Dedifferentiated amniotic fluid mesenchymal stem cell (primary cell): Measurements from ENCODE around the gene HESX1.
A peak's percentile ranks its signal among the peaks of the same experiment; 100 is the strongest.

Source experiments
- DNase-seq: peaks from one replicate; pipeline ENCODE4 v3.0.0-alpha.2; 2016; ENCODE audit errors: extremely low spot score

The HESX1 gene

DNA sequence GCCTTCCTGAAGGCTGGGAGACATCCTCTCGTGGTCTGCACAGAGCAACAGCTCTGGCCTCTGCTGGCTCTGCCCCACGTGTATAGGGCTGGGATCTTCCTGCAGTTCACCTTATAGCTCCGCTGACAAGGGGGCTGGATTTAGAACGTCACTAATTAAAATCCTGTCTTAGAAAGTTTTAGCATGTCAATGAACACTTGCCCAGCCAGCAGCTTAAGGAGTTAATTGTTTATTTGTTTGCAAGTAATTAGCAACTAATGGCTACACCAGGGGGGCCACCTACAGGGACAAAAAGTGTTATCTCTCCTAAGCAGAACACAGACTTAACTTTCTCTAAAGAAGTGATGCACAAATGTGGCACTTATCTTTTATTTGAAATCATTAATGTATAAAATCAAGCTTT, at the start of gene HESX1:
Gene HESX1, minus strand, starts transcription at position 84 of the 403 bp plus-strand sequence. Its CDS starts 60 bp downstream, at position 24.
- no peak for DNase-seq

DNA sequence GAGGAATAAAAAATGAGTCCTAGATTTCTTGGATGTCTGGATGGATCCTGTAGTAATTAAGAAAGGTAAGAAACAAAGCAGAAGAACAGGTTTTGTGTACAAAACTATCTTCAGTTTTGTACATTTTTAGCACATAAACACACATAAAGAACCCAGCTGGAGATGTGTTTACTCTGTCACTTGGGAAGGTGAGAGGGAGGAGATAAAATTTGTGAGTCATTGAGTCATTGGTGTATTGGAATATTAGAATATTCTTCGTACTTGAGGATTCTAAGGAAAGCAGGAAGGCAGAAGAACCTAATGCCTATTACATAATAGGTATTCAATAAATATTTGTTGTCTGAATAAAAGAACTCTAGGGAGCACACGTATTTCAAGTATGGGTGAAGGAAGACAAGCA, 45.2 kb upstream of the HESX1 start:
- no peak for DNase-seq

DNA sequence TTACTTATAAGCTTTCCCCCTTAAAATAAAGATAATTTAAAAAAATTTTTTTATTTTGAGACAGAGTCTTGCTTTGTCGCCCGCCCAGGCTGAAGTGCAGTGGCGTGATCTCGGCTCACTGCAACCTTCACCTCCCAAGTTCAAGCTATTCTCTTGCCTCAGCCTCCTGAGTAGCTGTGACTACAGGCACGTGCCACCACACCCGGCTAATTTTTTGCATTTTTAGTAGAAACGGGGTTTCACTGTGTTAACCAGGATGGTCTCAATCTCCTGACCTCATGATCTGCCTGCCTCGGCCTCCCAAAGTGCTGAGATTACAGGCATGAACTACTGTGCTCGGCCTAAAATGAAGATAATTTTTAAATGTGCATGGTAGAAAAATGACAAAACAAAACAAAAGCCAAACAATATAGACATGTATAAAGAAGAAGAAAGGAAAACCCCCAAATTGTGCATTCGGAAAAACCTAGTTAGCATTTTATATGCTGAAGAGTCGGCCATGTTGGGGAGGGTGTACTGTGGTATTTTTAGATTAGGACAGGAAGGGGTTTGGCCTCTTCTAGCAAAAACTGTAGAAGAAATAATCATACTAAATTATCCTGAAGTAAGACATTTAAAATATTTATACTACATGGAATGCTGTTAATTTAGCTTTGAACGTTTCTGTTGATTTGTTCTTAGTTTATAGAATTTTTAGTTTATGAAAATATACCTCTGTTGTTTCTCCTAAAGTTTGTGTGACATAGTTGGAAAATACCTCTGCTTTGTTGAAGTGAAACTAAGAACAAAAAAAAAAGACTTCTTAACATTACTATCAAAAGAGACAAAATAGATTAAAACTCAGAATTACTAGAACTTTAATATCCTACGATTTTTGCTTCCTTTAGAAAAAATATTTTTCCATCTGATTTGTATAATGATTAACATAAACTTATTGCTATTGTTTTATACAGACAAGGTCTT, 35.1 kb upstream of the HESX1 start:
- no peak for DNase-seq

DNA sequence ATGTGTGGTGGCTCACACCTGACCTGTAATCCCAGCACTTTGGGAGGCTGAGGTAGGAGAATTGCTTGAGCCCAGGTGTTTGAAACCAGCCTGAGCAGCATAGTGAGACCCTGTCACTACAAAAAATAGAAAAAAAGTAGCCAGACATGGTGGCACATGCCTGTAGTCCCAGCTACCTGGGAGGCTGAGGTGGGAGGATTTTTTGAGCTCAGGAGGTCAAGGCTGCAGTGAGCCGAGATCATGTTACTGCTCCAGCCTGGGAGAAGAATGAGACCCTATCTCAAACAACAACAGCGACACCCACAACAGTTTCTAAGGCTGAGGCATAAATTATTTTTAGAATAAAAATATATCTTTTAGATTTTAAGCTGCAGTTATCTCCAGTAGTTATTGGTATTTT, 34.0 kb upstream of the HESX1 start:
- DNase-seq: no peak

DNA sequence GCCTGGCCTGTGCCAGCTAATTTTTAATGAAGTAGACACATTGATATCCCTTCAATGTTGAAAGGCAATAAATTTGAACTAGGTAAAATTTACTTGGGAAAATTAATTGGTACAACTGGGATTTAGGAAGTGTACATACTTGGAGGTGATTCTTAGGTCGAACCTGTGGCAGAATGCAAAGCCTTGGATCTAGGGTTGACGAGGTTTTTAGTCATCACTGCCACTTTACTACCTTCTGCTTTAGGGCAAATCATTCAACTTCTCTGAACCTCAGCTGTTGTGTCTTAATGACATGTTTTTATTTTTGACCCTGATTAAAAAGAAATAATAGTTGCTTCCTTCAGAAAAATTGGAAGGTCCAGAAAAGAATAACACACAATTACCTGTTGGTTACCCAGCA, 30.2 kb upstream of the HESX1 start:
- DNase-seq: no peak

DNA sequence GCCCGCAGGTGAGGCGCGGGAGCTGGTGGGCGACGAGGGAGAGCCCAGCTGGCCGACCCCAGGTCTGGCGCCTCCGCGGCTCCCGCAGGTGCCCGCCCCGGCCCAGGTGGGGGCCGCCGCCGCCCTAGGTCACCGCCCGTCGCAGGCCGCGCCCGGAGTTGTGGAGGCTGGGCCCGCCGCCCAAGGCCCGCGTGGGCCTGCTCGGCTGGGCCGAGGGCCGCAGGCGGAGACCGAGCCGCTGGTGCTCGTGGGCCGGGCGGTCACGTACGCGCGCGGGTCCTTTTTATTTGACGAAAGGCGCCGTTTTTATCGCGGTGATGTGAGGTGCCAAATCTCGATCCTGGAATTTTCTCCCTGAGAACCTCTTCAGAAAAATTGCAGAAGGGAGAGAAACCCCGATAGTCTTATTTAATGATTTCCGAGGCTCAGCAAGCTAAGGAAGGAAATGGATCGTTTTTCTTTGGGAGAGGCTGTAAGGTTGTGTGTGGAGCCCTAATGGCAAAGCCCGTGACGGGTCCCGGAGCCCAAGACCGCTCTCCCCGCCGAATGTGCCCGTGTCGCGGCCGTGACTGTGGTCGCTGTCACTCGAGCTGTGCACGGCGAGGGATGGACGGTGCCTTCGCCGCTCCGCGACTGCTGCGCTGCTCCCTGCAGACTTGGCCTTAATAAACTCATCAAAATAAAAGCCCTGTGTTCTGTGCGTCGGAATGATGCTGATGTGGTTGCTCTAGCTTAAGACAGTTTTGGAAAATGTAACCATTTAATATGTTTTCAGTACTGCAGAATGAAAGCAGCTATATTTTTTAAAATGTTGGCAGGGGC, 28.4 kb upstream of the HESX1 start:
- peak; percentile 68 for DNase-seq

DNA sequence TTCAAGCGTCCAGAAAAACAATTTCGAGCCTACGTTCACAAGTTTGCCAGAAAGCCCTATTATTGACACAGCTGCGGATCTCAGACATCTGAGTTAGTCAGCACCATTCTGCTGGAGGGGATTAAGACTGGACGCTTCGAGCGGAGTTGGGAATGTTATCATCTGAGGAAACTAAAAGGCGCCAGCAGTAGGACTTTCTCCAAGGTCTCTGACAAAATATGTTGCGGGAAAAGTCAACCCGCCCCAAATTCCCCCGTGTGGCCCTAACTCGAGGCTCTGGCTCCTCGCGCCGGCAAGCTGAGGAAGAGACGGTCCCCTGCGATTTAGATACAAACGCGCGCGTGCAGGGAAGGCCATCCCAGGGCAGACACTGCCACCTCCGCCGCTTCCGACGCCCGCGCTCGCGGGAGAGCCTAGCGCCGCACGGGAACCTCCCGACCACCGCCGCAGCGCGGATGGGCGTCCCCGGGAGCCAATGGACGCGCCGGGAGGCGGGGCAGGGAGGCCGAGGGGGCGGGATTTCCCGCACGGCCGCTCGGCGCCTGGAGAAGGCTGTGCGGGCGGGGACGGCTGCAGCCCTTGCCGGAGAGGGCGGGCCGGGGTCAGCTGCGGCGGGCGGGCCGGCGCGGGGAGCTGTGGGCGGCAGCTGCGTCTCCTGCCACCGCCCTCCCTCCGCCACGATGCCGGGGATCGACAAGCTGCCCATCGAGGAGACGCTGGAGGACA, 27.6 kb upstream of the HESX1 start, which contains the start of gene APPL1:
Gene APPL1, plus strand, starts transcription at position 526 of the 726 bp plus-strand sequence. Its CDS starts 155 bp downstream, at position 681.
- DNase-seq: peak; percentile 84

DNA sequence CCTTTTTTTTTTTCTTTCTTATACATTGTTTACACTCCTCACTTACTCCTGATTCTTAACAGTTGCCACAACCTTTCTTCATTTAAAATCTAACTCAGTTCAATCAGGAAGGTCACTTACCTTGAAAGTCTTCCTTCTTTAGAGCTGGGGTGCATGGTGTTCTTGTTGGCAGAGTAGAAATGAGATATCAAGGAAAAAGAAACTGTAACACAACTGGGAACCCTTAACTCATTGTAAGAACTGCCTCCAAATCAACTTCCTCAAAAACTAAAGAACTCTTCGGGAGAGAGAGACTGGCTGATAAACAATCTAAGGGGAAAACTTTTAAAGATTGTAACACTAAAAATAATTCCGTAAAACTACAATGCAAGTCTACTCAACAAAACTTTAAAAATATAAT, 26.4 kb upstream of the HESX1 start:
- no peak for DNase-seq

DNA sequence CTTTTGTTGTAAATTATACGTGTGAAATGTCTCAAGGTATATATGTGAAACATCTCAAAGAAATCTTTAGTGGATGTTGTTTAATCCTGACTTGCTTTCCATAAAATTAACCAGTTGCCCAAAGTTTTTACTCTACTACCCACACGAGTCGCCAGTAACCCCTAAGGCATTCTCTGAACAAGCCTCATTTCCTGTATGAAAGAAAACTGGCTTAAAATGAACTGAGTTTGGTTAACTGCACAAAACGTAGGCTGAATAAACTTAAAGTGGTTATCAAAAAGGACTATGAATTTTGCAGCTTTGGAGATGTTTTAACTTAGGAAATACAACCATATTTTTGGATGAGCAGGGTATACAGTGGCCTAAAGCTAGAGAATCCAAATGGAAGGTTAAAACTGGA, 25.1 kb upstream of the HESX1 start:
- no peak for DNase-seq

DNA sequence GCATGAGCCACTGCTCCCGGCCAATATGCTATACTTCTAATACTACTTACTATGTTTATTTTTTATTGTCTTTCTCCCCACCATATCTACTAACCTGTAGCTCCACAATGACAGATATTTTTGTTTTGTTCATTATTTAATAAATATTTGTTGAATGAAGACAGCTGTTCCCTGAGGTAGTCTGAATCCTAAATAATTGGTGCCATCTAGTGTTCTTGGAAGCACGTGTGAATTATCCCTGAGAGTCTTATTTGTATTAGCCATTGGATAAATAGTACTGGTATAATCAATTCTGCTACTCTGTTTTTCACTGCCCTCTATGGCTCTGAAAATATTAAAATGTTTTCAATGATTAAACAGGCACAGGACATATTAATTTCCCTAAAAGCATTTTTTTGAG, 22.1 kb upstream of the HESX1 start:
- no peak for DNase-seq

DNA sequence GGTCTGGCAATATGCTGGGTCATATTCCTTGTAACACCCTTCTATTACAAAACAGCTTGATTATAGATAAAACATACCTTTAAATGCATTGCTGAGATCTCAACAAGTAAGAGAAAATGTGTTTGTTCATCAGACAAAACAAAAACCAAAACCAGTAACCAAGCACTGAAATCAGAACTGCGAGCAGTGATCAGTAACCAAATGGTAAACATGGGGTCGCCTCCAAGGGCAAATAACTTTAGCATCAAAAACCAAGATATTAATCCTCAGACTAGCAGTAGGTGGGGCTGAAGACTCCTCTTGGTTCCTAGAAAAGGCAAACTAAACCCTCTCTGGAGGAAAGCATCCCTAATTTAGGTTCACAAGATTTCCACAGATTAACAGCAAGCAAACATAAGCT, 6.6 kb upstream of the HESX1 start:
- no peak for DNase-seq

DNA sequence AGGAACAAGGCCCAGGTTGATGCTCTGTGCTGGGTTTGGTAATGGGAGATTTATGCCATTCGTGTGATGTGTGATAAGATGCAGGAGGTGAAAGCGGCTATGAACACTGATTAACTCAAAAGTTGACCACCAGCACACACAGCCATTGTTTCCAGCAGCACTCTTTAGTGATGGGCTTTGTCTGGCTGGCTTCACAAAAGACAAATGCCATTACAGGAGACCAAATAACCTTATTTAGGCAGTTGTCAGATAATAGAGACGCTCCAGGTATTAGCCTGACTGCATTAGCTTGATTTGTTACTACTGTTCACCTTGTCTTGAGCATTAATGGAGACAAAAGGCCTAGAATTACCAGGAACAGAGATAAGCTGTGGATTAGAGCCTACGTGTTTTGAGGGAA, 5.1 kb downstream of the HESX1 start:
- DNase-seq: no peak

DNA sequence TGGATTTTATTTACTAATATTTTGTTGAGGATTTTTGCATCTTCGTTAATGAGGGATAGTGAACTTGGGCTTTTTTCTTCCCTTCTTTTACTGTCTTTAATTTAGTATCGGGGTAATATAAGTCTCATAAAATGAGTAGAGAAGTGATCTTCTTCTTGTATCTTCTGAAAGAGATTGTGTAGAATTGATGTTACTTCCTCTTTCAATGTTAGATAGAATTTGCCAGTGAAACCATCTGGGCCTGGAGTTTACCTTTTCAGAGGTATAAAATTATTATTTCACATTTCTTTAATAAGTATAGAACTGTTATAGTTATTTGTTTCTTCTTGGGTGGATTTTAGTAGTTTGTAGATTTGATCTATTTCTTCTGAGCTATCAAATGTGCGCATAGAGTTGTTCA, 7.8 kb downstream of the HESX1 start:
- no peak for DNase-seq

DNA sequence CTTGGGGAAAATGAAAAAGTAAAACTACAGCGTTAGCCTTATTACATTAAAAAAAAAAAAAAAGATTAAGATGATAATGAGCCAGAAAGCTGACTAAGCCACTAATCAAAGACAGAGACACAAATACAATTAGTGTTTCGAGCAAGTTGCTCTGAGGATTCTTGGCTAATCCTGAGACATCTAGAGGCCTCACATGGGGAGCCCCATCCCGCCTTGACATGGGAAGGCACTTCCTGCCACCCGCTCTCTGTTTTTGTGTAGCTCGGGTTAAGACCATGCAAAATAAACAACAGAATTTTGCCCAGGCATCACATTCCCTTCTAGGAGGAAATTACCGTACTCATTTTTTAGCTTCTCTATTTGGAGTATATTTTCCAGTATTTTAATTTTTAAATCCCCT, 15.3 kb downstream of the HESX1 start:
- DNase-seq: no peak

DNA sequence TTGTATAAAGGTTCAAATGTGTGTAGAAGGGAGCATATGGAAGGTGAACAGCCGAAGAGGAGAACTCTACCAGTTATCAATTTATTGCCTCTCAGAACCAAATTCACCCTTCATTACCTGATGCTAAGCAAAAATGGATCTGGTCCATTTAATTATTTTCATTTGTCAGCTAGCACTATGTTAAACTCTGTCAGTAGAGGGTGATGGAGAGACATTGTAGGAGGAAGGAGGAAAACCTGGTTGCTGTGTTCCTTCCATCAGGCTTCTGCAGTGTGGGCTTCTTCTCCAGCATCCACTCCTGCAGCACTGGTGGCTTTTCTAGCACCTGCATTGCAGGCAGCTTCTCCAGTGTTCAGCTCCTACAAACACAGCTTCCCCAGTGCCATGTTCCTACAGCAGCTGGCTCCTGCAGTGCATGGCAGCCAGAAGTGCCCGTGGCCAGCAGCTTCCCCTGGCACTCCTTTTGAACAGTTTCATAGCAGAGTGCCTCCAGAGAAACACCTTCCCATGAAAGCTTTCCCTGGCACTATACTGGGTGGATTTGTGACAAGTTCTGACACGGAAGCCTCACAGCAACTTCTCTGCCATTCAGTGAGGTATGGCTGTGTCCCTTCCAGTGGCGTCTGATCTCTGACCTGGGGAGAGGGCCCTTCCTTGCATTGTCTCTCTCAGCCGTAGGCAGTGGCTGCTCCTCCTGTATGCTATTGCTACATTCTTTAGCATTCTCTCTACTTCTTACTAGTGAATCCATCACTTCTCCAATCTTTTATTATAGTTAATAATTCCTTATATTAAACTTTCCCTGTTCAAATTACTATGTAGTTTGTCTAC, 20.0 kb downstream of the HESX1 start:
- no peak for DNase-seq

DNA sequence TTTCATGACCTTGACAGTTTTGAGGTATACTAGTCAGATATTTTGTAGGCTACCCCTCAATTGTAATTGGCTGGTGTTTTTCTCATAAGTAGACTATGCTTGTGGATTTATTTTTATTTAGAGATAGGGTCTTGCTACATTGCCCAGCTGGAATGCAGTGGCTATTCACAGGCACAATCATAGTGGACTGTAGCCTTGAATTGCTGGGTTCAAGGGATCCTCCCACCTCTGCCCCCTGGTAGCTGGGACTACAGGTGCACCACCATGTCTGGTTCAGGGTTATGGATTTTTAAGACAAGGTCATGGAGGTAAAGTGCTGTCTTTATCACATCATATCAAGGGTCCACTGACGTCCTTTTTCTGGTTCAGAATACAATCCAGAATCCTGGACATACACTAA, 23.7 kb downstream of the HESX1 start:
- no peak for DNase-seq

DNA sequence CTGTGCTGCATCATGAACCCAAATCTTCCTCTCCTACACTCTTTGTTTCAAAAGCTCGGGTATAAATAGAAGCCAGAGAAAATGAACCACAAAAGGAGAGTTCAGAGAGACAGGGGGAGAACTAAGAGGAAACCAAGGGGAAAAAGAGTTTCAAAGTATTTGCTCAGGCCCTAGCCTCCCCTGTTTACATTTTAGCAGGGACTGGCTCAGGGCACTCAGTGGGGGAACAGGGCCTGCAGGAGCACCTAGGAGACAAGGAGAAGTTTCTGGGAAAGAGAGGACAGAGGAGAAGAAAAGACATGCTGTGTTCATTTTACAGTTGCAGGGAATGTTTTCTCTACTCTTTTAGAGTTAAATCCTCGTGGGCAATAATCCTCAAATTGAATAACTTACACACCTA, 26.1 kb downstream of the HESX1 start:
- DNase-seq: no peak

DNA sequence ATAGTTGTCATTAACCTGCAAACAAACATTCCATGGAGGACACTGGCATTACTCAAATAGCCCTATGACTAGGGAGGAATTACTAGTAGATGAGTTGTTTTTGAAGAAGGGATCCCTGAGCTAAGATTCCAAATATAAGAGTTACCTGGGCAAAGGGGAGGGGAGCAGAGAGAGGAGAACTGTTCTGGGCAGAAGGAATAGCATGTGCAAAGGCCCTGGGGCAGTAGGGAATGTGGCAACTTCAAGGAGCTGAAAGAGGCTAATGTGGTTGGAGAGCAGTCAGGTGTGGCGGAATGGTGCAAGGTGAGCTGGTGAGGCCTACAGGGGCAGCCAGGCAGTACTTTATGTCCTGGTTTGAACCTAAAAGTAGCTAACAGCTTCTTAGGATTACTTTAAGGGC, 28.8 kb downstream of the HESX1 start:
- no peak for DNase-seq

DNA sequence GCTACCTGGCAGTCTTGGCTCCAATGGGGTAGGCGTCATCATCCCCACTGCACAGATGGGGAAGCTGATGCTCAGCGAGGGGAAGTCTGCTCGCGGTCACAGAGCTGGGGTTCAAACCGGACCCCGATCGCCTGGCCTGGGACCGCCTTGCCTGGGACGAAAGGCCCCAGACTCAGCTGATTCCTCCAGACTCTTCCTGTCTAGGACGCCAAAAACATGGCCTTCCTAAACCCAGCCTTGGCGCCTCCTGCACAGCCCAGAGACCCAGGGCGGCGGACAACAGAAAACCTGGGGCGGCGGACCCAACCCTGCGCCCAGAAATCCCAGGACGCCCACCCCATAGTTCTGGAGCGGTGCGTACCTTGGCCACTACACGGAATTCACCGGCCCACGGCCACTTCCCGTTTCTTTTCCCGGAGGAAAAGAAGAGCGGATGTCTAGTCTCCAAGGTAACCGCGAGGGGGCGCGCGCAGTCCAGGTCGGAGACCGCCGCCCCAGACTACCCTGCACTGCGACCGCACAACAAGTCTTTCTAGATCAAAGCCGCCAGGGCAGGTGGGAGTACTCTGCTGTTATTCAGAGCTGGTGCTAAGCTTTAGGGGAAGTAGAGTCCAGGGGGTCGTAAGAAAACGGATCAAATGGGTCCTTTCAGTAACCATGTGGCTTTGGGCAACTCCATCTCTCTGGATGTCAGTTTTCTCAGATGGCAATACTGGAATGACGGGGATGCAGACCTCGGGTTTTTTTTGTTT, 29.7 kb downstream of the HESX1 start:
- DNase-seq: peak; percentile 54

DNA sequence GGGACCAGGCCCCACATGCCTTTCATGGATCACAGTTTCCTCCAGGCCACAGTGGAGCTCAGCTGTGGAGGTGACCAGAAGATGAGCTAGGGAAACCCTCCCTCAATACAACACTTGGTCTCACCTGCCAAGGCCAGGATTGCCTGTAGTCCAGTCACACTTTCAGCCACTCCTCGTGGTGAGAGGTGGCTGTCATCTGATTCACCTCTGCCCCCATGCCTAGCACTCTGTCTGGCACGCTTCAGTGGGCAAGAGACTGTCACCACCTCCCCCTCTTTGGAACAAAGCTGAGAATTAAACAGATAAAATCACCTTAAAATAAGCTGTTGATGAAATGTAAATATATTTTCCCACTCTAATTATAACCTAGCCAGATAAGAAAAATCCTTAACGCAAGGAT, 30.7 kb downstream of the HESX1 start:
- DNase-seq: no peak
